B cell (primary cell): ENCODE data around the gene CD93. TPM values are rescaled to one million over a fixed set of nuclear protein-coding genes. Genes with fewer than 3 reads are reported as not detected.

Experiments used
- ATAC-seq: fragments of 200-7000 bp; cut with Tn5 transposase; one replicate; pipeline ENCODE4 v1.10.0; 2021; ENCODE audit warnings: low read depth, mild to moderate bottlenecking, moderate number of reproducible peaks, moderate library complexity
- CTCF ChIA-PET: fragments of 350-600 bp; sonication (Branson Sonifier 250); formaldehyde crosslinking; loops from one replicate; lab custom pipeline; 2021; ENCODE audit warnings: antibody characterized with exemption, inconsistent platforms; lab: Charles Lee
- POLR2A ChIA-PET: fragments of 350-600 bp; sonication (Branson Sonifier 250); formaldehyde crosslinking; loops from one replicate; lab custom pipeline; 2021; ENCODE audit warnings: antibody characterized with exemption; lab: Charles Lee
- DNase-seq: peaks from one replicate; pipeline ENCODE4 v3.0.0; 2013
- H2AFZ ChIP-seq: 2 replicates; pipeline ENCODE4 v1.6.1; 2012; ENCODE audit warnings: mild to moderate bottlenecking, low read depth, low read length; ENCODE audit not compliant: insufficient read depth, poor library complexity, severe bottlenecking
- H3K27ac ChIP-seq, 2 donors: 1 replicate in 1 of 2; 2 replicates in 1 of 2; pipeline ENCODE4 v1.5.1; 2012 to 2013; ENCODE audit warnings: low read length in 2 of 2, mild to moderate bottlenecking in 2 of 2, moderate library complexity in 1 of 2
- H3K27me3 ChIP-seq, 4 experiments: fragments of 200-600 bp in 1 of 4; sonication (generic) in 1 of 4; replicated peaks in 1 of 4; 1 replicate in 2 of 4; 2 replicates in 2 of 4; pipeline versions ENCODE4 v1.6.1 to v1.7.0; 2013 to 2016; ENCODE audit warnings: low read length in 3 of 4, mild to moderate bottlenecking in 2 of 4, mixed read lengths in 1 of 4, moderate library complexity in 1 of 4; ENCODE audit not compliant: insufficient read depth in 4 of 4, control insufficient read depth in 3 of 4; ENCODE audit errors: control extremely low read depth in 1 of 4
- H3K36me3 ChIP-seq, 2 experiments: replicated peaks in 1 of 2; 1 replicate in 1 of 2; 2 replicates in 1 of 2; pipeline versions ENCODE4 v1.6.1 to v1.7.1; 2013; ENCODE audit warnings: low read length in 1 of 2; ENCODE audit not compliant: insufficient read depth in 2 of 2, control insufficient read depth in 1 of 2; ENCODE audit errors: control extremely low read depth in 1 of 2, extremely low read depth in 1 of 2
- H3K4me1 ChIP-seq, 2 donors: fragments of 200-600 bp in 1 of 2; sonication (generic) in 1 of 2; 1 replicate in 1 of 2; 2 replicates in 1 of 2; pipeline versions ENCODE4 v1.5.1 to v1.6.1; 2013 to 2017; ENCODE audit warnings: low read length in 2 of 2; ENCODE audit not compliant: control insufficient read depth in 2 of 2, insufficient read depth in 2 of 2
- H3K4me2 ChIP-seq: replicated peaks from 2 replicates; pipeline ENCODE3; 2012; ENCODE audit warnings: mild to moderate bottlenecking, low read depth, low read length; ENCODE audit not compliant: poor library complexity, severe bottlenecking
- H3K4me3 ChIP-seq, 5 experiments: fragments of 200-600 bp in 1 of 5; sonication (generic) in 1 of 5; 1 replicate in 3 of 5; 2 replicates in 2 of 5; pipeline versions ENCODE4 v1.5.1 to v1.7.0; 2011 to 2016; ENCODE audit warnings: low read length in 4 of 5, mild to moderate bottlenecking in 4 of 5, low read depth in 2 of 5, control low read depth in 1 of 5, moderate library complexity in 1 of 5; ENCODE audit not compliant: insufficient read depth in 1 of 5; ENCODE audit errors: control extremely low read depth in 1 of 5, extremely low read depth in 1 of 5
- H3K79me2 ChIP-seq: fragments of 200-600 bp; sonication (generic); one replicate; pipeline ENCODE4 v1.6.0; 2016; ENCODE audit warnings: low read length; ENCODE audit not compliant: control insufficient read depth, insufficient read depth
- H3K9ac ChIP-seq: fragments of 200-600 bp; sonication (generic); 2 replicates; pipeline ENCODE4 v1.6.1; 2017; ENCODE audit warnings: mild to moderate bottlenecking, low read length, moderate library complexity
- H3K9me3 ChIP-seq, 3 donors: one replicate each; pipeline versions ENCODE4 v1.6.1 to v1.7.1; 2013; ENCODE audit warnings: low read length in 2 of 3; ENCODE audit not compliant: control insufficient read depth in 2 of 3, insufficient read depth in 1 of 3; ENCODE audit errors: control extremely low read depth in 1 of 3
- H4K20me1 ChIP-seq: 2 replicates; pipeline ENCODE4 v1.6.0; 2012; ENCODE audit warnings: mild to moderate bottlenecking, low read length; ENCODE audit not compliant: insufficient read depth, control insufficient read depth, poor library complexity, severe bottlenecking
- H3K27ac Mint-ChIP-seq: one replicate; pipeline ENCODE4 v1.8.0; 2021; ENCODE audit warnings: mixed read lengths
- H3K27me3 Mint-ChIP-seq: one replicate; pipeline ENCODE4 v1.8.0; 2021; ENCODE audit warnings: mixed read lengths
- H3K4me1 Mint-ChIP-seq: one replicate; pipeline ENCODE4 v1.8.0; 2021; ENCODE audit warnings: mixed read lengths
- H3K4me3 Mint-ChIP-seq: one replicate; pipeline ENCODE4 v1.8.0; 2021; ENCODE audit warnings: mixed read lengths
- H3K9me3 Mint-ChIP-seq: one replicate; pipeline ENCODE4 v1.8.0; 2022; ENCODE audit warnings: mixed read lengths; ENCODE audit not compliant: insufficient read depth
- CTCF ChIP-seq: fragments of 200-600 bp; IDR thresholded peaks from one replicate; pipeline ENCODE4 v1.8.0; 2022; ENCODE audit warnings: antibody characterized with exemption, mild to moderate bottlenecking
- EZH2 ChIP-seq: IDR thresholded peaks from 2 replicates; pipeline ENCODE4 v1.6.1; 2012; ENCODE audit warnings: borderline replicate concordance, low read depth, mild to moderate bottlenecking, moderate library complexity, low read length; ENCODE audit not compliant: insufficient read depth, poor library complexity, severe bottlenecking
- WGBS: methylation state at CpG from one replicate; pipeline ENCODE4 v1.1.5; 2013; ENCODE audit warnings: missing lambda C conversion rate; ENCODE audit not compliant: insufficient coverage; 5-methylcytosine and 5-hydroxymethylcytosine counted together
- intact Hi-C: fragments of 100-400 bp; cut with micrococcal nuclease; formaldehyde crosslinking; loops from one replicate; pipeline ENCODE4 v1.10.0; 2022
- polyA plus RNA-seq: library from polyadenylated mRNA; depleted of rRNA; stranded (reverse); fragments of >200 nt; gene quantifications from 2 replicates; pipeline ENCODE4 v1.2.3, GENCODE V29; 2012
- total RNA-seq, 2 donors: library from RNA; stranded (reverse); fragments of 120-200 nt in 1 of 2; gene quantifications; 1 replicate in 1 of 2; 2 replicates in 1 of 2; pipeline versions ENCODE4 v1.2.3 to v1.2.4, GENCODE V29; 2013 to 2022

CD93 gene
- total and polyA plus RNA-seq, 2 donors (not counting 1 experiment from before 2014, with no cell fraction given) = 0.12 to 0.51 TPM

- H3K27me3 ChIP-seq = no peaks in the 10 kb centered on the region
- intact Hi-C loops = no loop called here
- no peak overlapping the region for H2AFZ ChIP-seq
- Mint-ChIP-seq H3K4me3 (no peak overlapping the region), H3K4me1 (no peaks in the 10 kb centered on the region), H3K9me3 (no peaks in the 10 kb centered on the region), H3K27ac (no peak overlapping the region), H3K27me3 (peaks cover 11% of the 10 kb centered on the region)
- CTCF ChIA-PET = no interaction called here
- no peaks in the 10 kb centered on the region for H4K20me1 ChIP-seq
- POLR2A ChIA-PET = no interaction called here
- TF ChIP-seq CTCF (no peak), EZH2 (no peak)
- H3K27ac ChIP-seq = no peak overlapping the region
- WGBS = 12% methylated on average over 6 of the region's 8 CpGs
- H3K9ac ChIP-seq = no peak overlapping the region
- H3K9me3 ChIP-seq = peaks cover 0 to 5% (median 0%) of the 10 kb centered on the region in 3 donors
- H3K36me3 ChIP-seq = no peaks in the 10 kb centered on the region
- no peak for ATAC-seq
- H3K4me1 ChIP-seq = no peaks in the 10 kb centered on the region
- H3K4me2 ChIP-seq = no peak overlapping the region
- DNase-seq = no peak
- H3K4me3 ChIP-seq = no peak overlapping the region
- H3K79me2 ChIP-seq = no peaks in the 10 kb centered on the region
These were observed 24.2 kb downstream of the CD93 start for GRCh38 chr20:23061734-23062561.

GRCh38 chr20:23061262-23061661, 24.9 kb downstream of the CD93 start:
- no peak overlapping the region for H3K4me3 Mint-ChIP-seq
- no peak overlapping the region for H3K27ac ChIP-seq
- no peaks in the 10 kb centered on the region for H3K4me1 ChIP-seq
- no peaks in the 10 kb centered on the region for H3K79me2 ChIP-seq
- intact Hi-C loops = no loop called here
- no peak overlapping the region for H3K9ac ChIP-seq
- ATAC-seq = no peak
- DNase-seq = no peak
- ChIA-PET POLR2A (no interaction called here), CTCF (no interaction called here)
- no peaks in the 10 kb centered on the region for H3K36me3 ChIP-seq
- no peaks in the 10 kb centered on the region for H3K27me3 ChIP-seq
- 88% methylated on average over 3 of the region's 5 CpGs for WGBS
- no peaks in the 10 kb centered on the region for H4K20me1 ChIP-seq
- peaks cover 11% of the 10 kb centered on the region for H3K27me3 Mint-ChIP-seq
- H3K9me3 ChIP-seq = peaks cover 0 to 5% (median 1%) of the 10 kb centered on the region in 3 donors
- H3K4me3 ChIP-seq = no peak overlapping the region
- no peak overlapping the region for H2AFZ ChIP-seq
- no peaks in the 10 kb centered on the region for H3K4me1 Mint-ChIP-seq
- H3K9me3 Mint-ChIP-seq = peaks cover 3% of the 10 kb centered on the region
- H3K4me2 ChIP-seq = no peak overlapping the region
- no peak overlapping the region for H3K27ac Mint-ChIP-seq
- TF ChIP-seq CTCF (no peak), EZH2 (no peak)
